Stomach smooth muscle (tissue), 2 donors: ENCODE results near the gene ZBED4.

ENCODE experiments used
- H3K27ac ChIP-seq: one replicate; pipeline ENCODE4 v1.7.0; 2013; ENCODE audit warnings: mild to moderate bottlenecking, low read length, inconsistent platforms
- H3K27me3 ChIP-seq, 2 donors: one replicate each; pipeline ENCODE4 v1.7.0; 2013; ENCODE audit warnings: low read length in 2 of 2; ENCODE audit not compliant: insufficient read depth in 2 of 2, control insufficient read depth in 1 of 2
- H3K36me3 ChIP-seq, 2 donors: one replicate each; pipeline ENCODE4 v1.7.0; 2013; ENCODE audit warnings: low read length in 2 of 2; ENCODE audit not compliant: control insufficient read depth in 2 of 2, insufficient read depth in 2 of 2
- H3K4me1 ChIP-seq: one replicate; pipeline ENCODE4 v1.7.0; 2013; ENCODE audit warnings: low read length; ENCODE audit not compliant: control insufficient read depth, insufficient read depth
- H3K4me3 ChIP-seq, 2 donors: one replicate each; pipeline ENCODE4 v1.7.0; 2013; ENCODE audit warnings: low read length in 2 of 2
- H3K9ac ChIP-seq, 2 donors: one replicate each; pipeline ENCODE4 v1.7.0; 2013; ENCODE audit warnings: low read length in 2 of 2, mild to moderate bottlenecking in 1 of 2
- H3K9me3 ChIP-seq, 2 donors: one replicate each; pipeline ENCODE4 v1.7.0; 2013; ENCODE audit warnings: low read length in 2 of 2; ENCODE audit not compliant: control insufficient read depth in 2 of 2
- donor health status: healthy.
- donor health status: Pancreatic carcinoma.

The ZBED4 gene

GRCh38 chr22:49896201-49896600 is 42.6 kb downstream of the ZBED4 start:
- H3K4me3 ChIP-seq, result no peak overlapping the region
- H3K4me1 ChIP-seq, result no peaks in the 10 kb centered on the region
- no peak overlapping the region for H3K9ac ChIP-seq
- H3K36me3 ChIP-seq, result peaks cover 12 to 15% of the 10 kb centered on the region in 2 donors
- no peak overlapping the region for H3K27ac ChIP-seq
- peaks cover 0 to 8% of the 10 kb centered on the region in 2 donors for H3K9me3 ChIP-seq
- no peaks in the 10 kb centered on the region for H3K27me3 ChIP-seq

- Histone ChIP-seq H3K36me3 (peaks cover 21 to 25% of the 10 kb centered on the region in 2 donors), H3K4me3 (no peak overlapping the region), H3K9me3 (peaks cover 0 to 8% of the 10 kb centered on the region in 2 donors), H3K27ac (no peak overlapping the region), H3K27me3 (no peaks in the 10 kb centered on the region), H3K4me1 (no peaks in the 10 kb centered on the region), H3K9ac (no peak overlapping the region)
Observed at GRCh38 chr22:49897015-49897684, 43.5 kb downstream of the ZBED4 start.

GRCh38 chr22:49899530-49899929 is 45.9 kb downstream of the ZBED4 start:
- Histone ChIP-seq H3K36me3 (peaks cover 36 to 38% of the 10 kb centered on the region in 2 donors), H3K9ac (no peak overlapping the region), H3K4me3 (no peak overlapping the region), H3K4me1 (no peaks in the 10 kb centered on the region), H3K27ac (no peak overlapping the region), H3K9me3 (peaks cover 0 to 4% of the 10 kb centered on the region in 2 donors), H3K27me3 (no peaks in the 10 kb centered on the region)

- no peaks in the 10 kb centered on the region for H3K27me3 ChIP-seq
- no peak overlapping the region for H3K27ac ChIP-seq
- no peaks in the 10 kb centered on the region for H3K4me1 ChIP-seq
- no peaks in the 10 kb centered on the region for H3K9me3 ChIP-seq
- no peak overlapping the region for H3K9ac ChIP-seq
- H3K4me3 ChIP-seq, result no peak overlapping the region
- H3K36me3 ChIP-seq, result peaks cover 37 to 38% of the 10 kb centered on the region in 2 donors
Observed at GRCh38 chr22:49900441-49901230, 47.0 kb downstream of the ZBED4 start.

GRCh38 chr22:49901457-49901856 is 47.8 kb downstream of the ZBED4 start:
- Histone ChIP-seq H3K9ac (no peak overlapping the region), H3K9me3 (no peaks in the 10 kb centered on the region), H3K27me3 (no peaks in the 10 kb centered on the region), H3K36me3 (peaks cover 38 to 39% of the 10 kb centered on the region in 2 donors), H3K4me1 (no peaks in the 10 kb centered on the region), H3K27ac (no peak overlapping the region), H3K4me3 (no peak overlapping the region)

- no peaks in the 10 kb centered on the region for H3K27me3 ChIP-seq
- no peaks in the 10 kb centered on the region for H3K9me3 ChIP-seq
- no peaks in the 10 kb centered on the region for H3K4me1 ChIP-seq
- peaks cover 38 to 51% of the 10 kb centered on the region in 2 donors for H3K36me3 ChIP-seq
- H3K27ac ChIP-seq, result no peak overlapping the region
- H3K4me3 ChIP-seq, result no peak overlapping the region
- H3K9ac ChIP-seq, result no peak overlapping the region
Observed at GRCh38 chr22:49903322-49904039, 49.8 kb downstream of the ZBED4 start.

GRCh38 chr22:49904040-49904369 is 50.4 kb downstream of the ZBED4 start:
- Histone ChIP-seq H3K9me3 (no peaks in the 10 kb centered on the region), H3K27me3 (no peaks in the 10 kb centered on the region), H3K36me3 (peaks cover 38 to 51% of the 10 kb centered on the region in 2 donors), H3K27ac (no peak overlapping the region), H3K4me3 (no peak overlapping the region), H3K9ac (no peak overlapping the region), H3K4me1 (no peaks in the 10 kb centered on the region)

GRCh38 chr22:49905465-49905864 is 51.8 kb downstream of the ZBED4 start:
- H3K9ac ChIP-seq, result no peak overlapping the region
- H3K36me3 ChIP-seq, result peaks cover 33 to 57% of the 10 kb centered on the region in 2 donors
- no peak overlapping the region for H3K4me3 ChIP-seq
- H3K27ac ChIP-seq, result no peak overlapping the region
- no peaks in the 10 kb centered on the region for H3K27me3 ChIP-seq
- no peaks in the 10 kb centered on the region for H3K4me1 ChIP-seq
- H3K9me3 ChIP-seq, result no peaks in the 10 kb centered on the region

GRCh38 chr22:49906071-49906798 is 52.6 kb downstream of the ZBED4 start:
- peaks cover 25 to 54% of the 10 kb centered on the region in 2 donors for H3K36me3 ChIP-seq
- no peak overlapping the region for H3K27ac ChIP-seq
- H3K4me1 ChIP-seq, result no peaks in the 10 kb centered on the region
- no peaks in the 10 kb centered on the region for H3K9me3 ChIP-seq
- no peak overlapping the region for H3K4me3 ChIP-seq
- H3K9ac ChIP-seq, result no peak overlapping the region
- no peaks in the 10 kb centered on the region for H3K27me3 ChIP-seq

GRCh38 chr22:49906799-49907290 is 53.2 kb downstream of the ZBED4 start:
- H3K27ac ChIP-seq, result no peak overlapping the region
- H3K27me3 ChIP-seq, result no peaks in the 10 kb centered on the region
- H3K36me3 ChIP-seq, result peaks cover 19 to 48% of the 10 kb centered on the region in 2 donors
- no peak overlapping the region for H3K4me3 ChIP-seq
- no peaks in the 10 kb centered on the region for H3K9me3 ChIP-seq
- H3K4me1 ChIP-seq, result no peaks in the 10 kb centered on the region
- H3K9ac ChIP-seq, result no peak overlapping the region
